Left colon (tissue), 2 donors: Measurements from ENCODE around the gene BCL2L15. TPM values are rescaled to one million over a fixed set of nuclear protein-coding genes. Genes with fewer than 3 reads are reported as not detected.
A peak's percentile ranks its signal among the peaks of the same experiment; 100 is the strongest.

ENCODE experiments used
- ATAC-seq: fragments of 200-7000 bp; cut with Tn5 transposase; one replicate; pipeline ENCODE4 v1.9.1; 2020; ENCODE audit warnings: mild to moderate bottlenecking, moderate library complexity
- DNase-seq, 2 donors: peaks; one replicate each; pipeline ENCODE4 v3.0.0-alpha.2; 2020
- intact Hi-C, 2 donors: fragments of 100-400 bp; cut with DNase I in 1 of 2; cut with micrococcal nuclease in 1 of 2; formaldehyde crosslinking; loops; one replicate each; pipeline versions ENCODE4 v1.11.2 to v1.14.0; 2022; cut with DNase I, micrococcal nuclease
- total RNA-seq, 2 donors: library from RNA; stranded (reverse); fragmentation: NEBNext Ultra II Directional; extraction: Animal tissue kit (Norgen Biotek cat#: 25700); gene quantifications; one replicate each; pipeline ENCODE4 v1.2.1, GENCODE V29; 2021
- donor health status: DM: no; HTN: no; CAD: no.
- donor health status: DM: yes; HTN: yes; CAD: no.

BCL2L15 gene
- total RNA-seq, 2 donors from 2014 or later = 157 to 187 TPM

DNA sequence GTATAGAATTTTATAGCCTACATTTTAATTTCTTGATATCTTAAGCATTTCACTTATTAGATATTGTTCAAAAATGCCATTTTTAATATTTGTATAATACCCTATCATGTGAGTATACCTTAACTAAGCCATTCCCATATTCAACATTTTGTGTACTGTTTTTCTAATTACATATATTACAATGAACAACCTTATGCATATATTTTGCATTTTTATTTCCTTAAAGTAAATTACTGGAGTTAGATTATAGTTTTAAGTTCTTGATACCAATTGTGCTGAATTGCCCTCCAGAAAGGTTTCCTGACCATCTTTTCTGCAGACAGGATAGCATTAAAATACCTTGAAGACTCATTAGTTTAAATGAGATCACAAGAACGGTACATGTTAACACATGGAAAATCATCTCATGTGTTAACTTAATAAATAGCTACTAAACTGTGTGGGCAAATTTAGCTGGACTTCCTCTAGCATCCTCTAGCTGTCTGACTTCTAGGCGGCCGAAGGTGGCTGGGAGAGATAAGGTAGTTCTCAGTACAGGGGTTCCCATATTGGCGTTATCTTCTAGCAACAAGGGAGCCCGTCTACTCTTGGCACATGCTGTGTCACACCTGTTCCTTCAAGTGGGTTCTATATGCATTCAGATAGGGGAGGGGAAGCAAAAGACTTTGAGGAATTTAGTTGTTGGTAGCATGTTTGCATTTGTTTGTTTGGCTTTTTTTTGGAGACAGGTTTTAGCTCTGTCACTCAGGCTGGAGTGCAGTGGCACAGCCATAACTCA is 26.7 kb upstream of the BCL2L15 start:
- no peak for ATAC-seq
- intact Hi-C loops = no loop called here
- DNase-seq = no peak

DNA sequence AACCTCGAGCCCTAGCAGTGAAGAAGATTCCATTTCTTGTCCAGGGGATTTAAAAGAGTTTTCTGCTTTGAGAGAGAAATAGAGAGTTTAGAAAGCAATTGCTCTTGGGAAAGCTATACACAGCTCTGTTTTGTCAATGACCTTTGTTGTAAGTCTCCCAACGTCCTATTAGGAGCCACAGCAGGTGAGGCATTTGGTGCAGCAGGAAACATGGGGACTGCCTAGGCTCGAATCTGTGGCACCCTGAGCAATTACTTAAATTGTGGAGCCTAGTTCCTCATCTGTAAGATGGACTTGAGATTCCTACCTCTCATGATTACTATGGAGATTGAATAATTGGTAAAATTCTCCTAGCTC is 25.9 kb upstream of the BCL2L15 start:
- intact Hi-C loops = no loop called here
- DNase-seq (no peak), ATAC-seq (no peak)

DNA sequence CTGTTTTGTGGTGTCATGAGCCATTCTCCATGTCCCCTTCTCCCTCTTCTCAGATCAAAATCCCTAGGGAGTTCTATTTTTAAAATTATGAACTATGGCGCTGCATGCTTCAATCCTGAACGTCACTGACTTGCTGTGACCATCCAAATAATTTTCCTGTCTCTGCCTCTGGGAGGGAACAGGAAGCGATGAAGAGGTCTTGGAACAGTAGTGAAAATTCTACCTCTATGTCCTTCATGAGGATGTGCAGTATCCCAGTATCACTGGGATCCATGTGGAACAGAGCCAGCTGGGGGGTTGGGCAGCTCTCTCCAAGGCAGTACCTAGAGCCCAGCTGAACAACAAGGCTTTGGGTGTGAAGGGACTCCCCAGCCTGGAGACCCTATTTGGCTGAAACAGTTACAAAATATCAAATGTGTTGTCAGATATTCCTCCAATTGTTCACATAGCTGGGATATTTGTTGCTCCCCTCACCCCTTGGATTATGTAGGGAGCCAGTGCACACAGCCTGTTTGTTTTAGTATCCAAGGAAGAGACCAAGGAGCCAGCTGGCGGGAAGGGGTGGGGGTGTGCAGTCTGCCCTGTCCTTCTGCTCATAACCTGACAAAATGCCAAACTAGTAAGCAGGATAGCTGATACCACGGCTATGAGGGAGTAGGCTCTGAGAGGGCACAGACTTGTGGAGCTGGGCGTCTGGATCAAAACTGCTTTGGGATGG is 25.4 kb upstream of the BCL2L15 start:
- ATAC-seq = peak; percentile 32
- intact Hi-C loops = no loop called here
- DNase-seq = no peak

DNA sequence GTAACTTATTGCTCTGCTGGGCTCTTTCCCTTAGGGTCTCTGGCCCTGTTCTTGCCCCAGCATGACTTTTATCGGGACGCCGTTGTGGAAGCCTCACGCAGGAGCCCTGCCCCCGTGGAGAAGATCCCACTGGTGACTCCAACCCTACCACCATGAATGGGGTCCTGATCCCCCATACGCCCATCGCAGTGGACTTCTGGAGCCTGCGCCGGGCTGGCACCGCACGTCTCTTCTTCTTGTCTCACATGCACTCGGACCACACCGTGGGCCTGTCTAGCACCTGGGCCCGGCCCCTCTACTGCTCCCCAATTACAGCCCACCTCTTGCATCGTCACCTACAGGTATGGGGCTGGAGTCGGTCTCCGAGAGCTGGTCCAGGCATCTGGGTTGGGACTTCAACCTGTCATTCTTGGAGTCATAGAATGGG is 18.1 kb upstream of the BCL2L15 start:
- intact Hi-C loops = no loop called here
- DNase-seq (no peak), ATAC-seq (no peak)

DNA sequence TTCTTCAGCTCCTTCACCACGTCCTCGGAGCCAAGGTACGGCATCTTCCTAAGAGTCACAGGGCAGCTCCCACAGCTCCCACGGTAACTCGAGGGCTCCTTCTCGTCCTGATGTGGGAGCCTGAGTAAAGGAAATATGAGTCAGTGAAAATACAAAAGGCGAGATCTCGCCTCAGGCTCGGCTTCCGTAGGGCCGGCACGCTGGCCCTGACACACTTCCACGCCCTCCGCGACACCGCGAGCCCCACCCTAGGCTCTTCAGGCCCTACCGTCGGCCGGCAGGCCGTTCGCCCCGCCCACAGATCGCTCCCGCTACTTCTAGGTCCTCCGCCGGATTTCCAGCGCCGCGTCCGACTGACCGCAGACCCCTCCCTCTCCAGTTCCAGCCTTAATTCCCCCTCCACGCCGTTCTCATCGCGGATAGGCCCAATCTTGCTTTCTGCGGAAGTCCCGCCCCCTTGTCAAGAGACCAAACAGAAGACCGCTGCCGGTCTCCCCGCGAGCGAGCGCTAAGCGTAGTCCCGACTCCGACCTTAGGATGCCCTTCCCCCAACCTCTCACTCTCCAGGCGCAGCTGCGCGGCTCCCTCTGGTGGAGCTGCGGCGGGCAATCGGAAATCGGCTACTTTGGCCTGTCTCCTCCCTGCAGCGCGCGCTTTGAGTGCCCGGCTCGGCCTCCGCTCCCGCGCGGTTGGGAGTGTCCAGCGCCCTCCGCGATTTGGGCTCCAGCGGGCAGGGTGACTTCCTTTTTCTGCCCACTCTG is 17.5 kb upstream of the BCL2L15 start, which contains the start of the genes AP4B1 and DCLRE1B:
AP4B1 (minus strand) TSS at position 126 of the 761 bp plus-strand sequence; CDS start at position 44, 82 bp downstream.
DCLRE1B (plus strand) TSS at position 653 of the 761 bp plus-strand sequence. CDS start 261 bp downstream, outside the sequence.
- DNase-seq (peak; percentile 99 to 100), ATAC-seq (peak; percentile 87)
- intact Hi-C loops = no loop called here

DNA sequence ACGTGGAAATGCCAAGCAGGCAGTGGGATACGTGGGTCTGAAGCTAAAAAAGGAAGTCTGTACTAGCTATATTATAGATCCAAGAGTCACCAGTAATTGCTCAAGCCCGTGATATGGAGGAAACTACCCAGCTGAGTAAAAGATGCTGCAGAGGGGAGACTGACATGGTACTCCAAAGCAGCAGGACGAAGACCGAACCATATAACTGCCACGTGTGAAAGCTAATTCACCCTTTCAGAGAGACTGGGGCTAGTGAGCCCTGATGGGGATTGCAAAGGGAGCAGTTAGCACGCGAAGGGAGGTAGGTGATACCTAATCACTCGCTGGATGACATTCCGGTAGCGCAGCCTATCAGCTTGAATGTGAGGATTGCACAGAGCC is 16.9 kb upstream of the BCL2L15 start:
- intact Hi-C loops = no loop called here
- ATAC-seq = peak; percentile 16
- no peak for DNase-seq

DNA sequence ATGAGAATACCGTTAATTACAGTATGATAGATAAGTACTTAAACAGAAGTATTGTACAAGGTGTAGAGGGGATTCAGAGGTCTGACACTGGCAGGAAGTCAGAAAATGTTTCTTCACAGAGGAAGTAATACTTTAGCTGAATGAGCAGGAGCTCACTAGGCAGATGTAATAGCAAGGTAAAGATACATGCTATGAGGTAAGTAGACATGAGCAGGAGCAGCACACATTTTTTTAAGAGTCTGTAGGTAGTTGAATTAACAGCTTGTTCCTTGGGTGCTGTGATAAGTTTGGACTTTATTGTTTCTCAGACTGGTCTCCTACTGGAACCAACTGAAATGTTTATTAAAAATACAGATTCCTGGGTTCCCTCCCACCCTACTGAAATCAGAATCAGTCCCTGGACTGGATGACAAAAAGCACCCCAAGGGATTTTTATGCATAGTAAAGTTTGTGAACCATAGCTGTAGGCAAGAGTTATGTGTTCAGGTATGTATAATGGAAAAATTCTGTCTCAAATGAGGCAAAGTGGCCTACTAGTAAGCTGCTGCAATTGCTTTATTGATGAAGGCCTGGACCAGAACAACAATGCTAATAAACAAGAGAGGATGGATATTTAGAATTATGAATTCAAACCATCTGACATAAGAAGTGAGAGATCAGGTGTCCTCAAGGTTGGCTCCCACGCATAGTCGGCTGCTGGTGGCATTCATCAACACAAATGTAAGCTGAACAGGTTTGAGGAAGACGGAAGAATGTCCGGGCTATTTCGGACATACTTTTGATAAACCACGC is 16.3 kb upstream of the BCL2L15 start:
- intact Hi-C loops = no loop called here
- no peak for ATAC-seq
- DNase-seq = no peak

DNA sequence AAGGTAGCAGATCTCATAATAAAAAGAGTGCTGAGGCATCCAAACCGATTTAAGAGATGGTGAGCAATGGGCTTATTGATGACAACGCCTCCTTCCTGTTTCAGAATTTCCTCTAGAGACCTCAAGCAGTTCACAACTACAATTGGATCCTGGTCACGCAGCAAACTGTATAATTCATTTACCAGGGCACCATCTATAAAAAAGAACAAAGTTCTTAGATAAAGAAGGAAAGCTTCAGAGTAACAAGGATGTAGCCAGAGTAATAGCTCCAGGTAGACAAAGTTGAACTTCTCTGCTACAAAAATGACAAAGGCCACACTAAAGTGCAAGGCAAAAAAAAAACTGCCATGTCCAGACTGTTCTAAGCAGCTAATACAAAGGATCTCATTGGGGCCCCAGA is 13.8 kb upstream of the BCL2L15 start:
- peak; percentile 43 for ATAC-seq
- intact Hi-C loops = no loop called here
- no peak for DNase-seq

DNA sequence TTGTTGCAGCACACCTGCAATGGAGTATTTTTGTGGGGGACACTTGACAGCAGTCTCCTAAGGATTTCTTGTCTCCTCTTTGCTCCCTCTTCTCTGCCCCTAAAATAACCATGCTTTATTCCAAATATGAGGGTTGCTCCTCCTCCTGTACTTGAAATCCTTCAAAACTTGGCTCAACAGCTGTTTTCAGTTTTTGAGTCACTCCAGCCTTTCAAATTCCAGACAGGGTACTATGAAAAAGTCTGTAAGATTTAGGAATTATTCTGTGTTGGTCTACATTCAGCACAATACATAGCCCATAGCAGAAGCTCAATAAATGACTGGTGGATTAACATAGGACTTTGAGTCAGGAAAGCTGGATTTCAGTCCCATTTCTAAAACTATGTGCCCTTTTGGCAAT is 11.7 kb upstream of the BCL2L15 start:
- ATAC-seq = no peak
- intact Hi-C loops = loop anchor here in 1 of 2 donors (10.0 kb wide), 1 partner anchor 54 kb away; no protein-coding TSS in a partner anchor
- DNase-seq = no peak

DNA sequence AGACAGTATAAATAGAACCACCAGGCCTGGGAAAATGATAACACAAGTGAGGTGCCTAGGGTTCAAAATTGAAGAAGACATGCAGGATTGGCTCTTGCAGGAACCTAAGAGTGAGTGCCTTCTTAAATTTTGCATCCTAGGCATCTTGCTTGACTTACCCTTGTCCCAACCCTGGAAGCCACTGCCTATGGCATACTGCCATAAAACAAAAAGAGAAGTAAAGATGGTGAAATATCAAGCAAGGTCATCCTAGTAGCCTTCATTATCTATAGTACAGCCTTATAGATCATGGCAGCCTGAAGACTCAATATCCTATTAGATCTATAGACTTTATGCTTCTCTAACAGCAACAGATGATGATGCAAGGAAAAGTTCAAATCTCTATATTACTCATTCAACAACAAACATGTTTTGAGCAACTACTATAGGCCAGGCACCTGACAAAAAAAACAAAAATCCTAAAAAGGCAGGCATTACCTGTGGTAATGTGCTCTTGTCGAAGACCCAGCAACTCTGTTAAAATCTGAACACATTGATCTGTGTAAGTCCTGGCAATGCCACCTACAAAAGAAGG is 10.9 kb upstream of the BCL2L15 start:
- DNase-seq = no peak
- ATAC-seq = no peak
- intact Hi-C loops = loop anchor here in 1 of 2 donors (10.0 kb wide), 1 partner anchor 54 kb away; no protein-coding TSS in a partner anchor

DNA sequence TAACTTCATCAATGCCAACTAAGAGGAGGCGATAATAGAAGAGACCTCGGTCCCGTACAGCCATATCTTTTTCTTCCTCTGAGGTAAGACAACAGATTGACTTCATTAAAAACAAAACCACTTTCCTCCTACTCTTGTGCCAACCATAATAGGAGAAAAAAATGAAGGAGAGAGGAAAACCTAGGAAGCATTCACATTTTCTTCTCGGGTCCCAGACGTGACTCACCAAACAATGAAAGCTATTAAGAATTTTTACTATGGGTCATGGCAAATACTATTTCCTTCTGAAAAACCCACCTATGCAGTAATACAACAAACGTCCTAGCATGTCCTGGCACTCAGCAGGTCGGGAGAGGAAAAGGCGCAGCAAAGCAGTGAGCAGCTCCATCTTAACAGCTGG is 8.6 kb upstream of the BCL2L15 start:
- DNase-seq = no peak
- ATAC-seq = no peak
- intact Hi-C loops = loop anchor here in 1 of 2 donors (10.0 kb wide), 1 partner anchor 51 kb away; no protein-coding TSS in a partner anchor

DNA sequence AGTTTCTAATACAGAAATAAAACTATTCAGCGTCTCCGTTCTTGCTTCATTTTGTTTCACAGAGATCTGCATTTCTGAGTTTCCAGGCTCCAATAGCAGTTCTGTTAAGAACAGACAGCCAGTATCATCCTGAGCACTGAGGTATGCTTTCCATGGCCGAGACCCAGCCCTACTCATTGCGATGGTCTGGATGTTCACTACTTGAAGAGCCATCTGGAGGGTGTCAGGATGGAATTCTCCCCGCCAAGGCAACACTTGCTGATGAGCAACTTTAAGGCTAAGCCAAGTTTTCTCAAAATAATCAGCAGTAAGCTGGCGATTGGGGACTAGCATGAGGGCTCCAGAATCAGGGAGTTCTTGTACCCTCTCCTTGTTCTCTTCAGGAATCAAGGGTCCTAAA is 7.7 kb upstream of the BCL2L15 start:
- no peak for DNase-seq
- ATAC-seq = no peak
- intact Hi-C loops = loop anchor here in 1 of 2 donors (10.0 kb wide), 1 partner anchor 50 kb away; no protein-coding TSS in a partner anchor

DNA sequence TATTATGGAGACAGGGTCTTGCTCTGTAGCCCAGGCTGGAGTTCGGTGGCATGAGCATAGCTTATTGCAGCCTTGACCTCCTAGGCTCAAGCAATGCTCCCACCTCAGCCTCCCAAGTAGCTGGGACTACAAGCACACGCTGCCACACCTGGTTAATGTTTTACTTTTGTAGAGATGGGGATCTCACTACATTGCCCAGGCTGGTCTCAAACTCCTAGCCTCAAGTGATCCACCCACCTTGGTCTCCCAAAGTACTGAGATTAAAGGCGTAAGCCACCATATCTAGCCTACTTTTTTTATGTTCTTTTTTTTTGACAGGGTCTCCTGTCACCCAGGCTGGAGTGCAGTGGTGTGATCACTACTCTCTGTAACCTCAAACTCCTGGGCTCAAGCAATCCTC is 5.9 kb upstream of the BCL2L15 start:
- intact Hi-C loops = loop anchor here in 1 of 2 donors (10.0 kb wide), 1 partner anchor 48 kb away; no protein-coding TSS in a partner anchor
- ATAC-seq = peak; percentile 37
- no peak for DNase-seq

DNA sequence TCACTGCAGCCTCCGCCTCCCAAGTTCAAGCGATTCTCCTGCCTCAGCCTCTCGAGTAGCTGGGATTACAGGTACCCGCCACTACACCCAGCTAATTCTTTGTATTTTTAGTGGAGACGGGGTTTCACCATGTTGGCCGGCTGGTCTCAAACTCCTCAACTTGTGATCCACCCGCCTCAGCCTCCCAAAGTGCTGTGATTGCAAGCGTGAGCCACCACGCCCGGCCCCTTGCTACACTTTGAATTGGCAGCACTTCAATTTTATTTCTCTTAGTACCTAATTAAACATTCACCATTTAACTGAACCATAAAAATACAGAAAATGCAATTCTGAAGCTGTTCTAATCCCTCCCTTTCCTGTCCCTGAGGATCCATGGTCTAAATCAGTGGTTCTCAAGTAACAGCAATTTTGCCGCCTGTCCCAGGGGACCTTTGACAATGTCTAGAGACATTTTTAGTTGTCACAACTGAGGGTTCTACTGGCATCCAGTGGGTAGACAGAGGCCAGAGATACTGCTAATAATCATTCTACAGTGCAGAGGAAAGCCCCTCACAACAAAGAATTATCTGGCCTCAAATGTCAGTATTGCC is 4.3 kb upstream of the BCL2L15 start:
- intact Hi-C loops = loop anchor here in 1 of 2 donors (10.0 kb wide), 1 partner anchor 47 kb away; no protein-coding TSS in a partner anchor
- ATAC-seq = peak; percentile 36
- peak in 1 of 2 donors; percentile 61 for DNase-seq

DNA sequence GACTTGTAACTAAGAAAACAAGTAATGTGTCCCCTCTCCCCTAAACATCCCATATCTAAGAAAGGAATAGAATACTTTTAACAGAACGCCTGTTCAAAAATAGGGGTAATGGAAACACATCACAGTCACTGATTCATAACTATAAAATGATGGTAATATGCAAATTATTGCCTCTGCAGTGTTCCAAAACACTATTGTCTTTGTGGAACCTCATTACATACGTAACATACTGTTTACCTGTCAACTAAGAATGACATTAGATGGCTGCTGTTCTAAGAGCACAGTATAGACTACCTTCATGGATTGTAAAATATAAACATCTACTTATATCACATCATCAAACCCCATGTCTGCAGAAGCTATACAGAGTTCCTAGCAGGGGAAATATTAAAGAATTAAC is 3.4 kb upstream of the BCL2L15 start:
- no peak for DNase-seq
- intact Hi-C loops = loop anchor here in 1 of 2 donors (10.0 kb wide), 1 partner anchor 46 kb away; no protein-coding TSS in a partner anchor
- no peak for ATAC-seq

DNA sequence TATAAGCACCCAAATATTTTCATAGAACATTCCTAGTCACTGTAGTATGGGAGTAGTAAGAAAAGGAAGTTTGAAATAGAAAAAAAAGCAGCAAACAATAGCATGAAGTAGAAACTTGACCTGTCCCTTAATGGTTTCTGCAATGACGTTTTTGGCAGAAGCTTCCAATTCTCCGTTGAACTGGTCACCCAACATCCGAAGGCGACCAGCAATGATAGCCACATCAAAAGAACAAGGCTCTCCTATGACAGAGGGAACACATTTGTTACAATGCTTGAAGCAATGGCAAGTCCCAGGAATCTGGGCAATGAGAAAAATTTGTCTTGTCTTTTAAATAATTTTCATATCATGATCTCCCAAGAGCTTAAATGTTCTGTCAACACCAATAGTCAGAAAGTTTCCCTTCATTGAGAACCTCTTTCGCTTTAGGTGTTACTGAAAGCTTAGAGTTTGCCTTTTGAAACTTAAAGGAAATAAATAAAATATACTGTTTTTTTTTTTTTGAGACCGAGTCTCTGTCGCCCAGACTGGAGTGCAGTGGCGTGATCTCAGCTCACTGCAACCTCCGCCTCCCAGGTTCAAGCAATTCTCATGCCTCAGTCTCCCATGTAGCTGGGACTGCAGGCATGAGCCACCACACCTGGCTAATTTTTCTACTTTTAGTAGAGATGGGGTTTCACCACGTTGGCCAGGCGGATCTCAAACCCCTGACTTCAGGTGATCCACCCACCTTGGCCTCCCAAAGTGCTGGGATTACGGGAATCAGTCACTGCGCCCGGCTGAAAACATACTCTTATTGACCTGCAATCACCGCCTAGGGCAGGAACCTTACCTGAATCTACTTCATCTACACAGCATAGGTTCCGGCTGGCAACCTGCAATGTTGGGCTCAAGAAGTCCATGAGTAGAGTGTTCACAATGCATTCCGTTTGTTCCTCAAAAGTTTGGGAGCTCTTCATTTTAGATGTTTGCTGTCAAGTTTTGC is 672 bp downstream of the BCL2L15 start:
- ATAC-seq (peak; percentile 55), DNase-seq (peak in 1 of 2 donors; percentile 37)
- intact Hi-C loops = no loop called here
